SK-N-SH (cell line): ENCODE data around the gene TADA2B. TPM values are rescaled to one million over a fixed set of nuclear protein-coding genes. Genes with fewer than 3 reads are reported as not detected.

Experiments used
- CTCF ChIA-PET: fragments of 300-600, 350-600 bp; formaldehyde crosslinking; extraction: SDS; loops from one replicate; lab custom pipeline; 2021; lab: Yijun Ruan, JAX
- POLR2A ChIA-PET: fragments of 350-600 bp; sonication (Branson Sonifier 250); formaldehyde crosslinking; extraction: SDS; loops from one replicate; lab custom pipeline; 2020; ENCODE audit warnings: antibody characterized with exemption, inconsistent platforms; lab: Yijun Ruan, JAX
- DNase-seq: peaks from one replicate; pipeline ENCODE4 v3.0.0; 2012
- H2AFZ ChIP-seq: fragments of 200-600 bp; sonication (generic); 2 replicates; pipeline ENCODE4 v1.8.1; 2016; ENCODE audit warnings: antibody characterized with exemption, mild to moderate bottlenecking, low read depth
- H3F3A ChIP-seq: fragments of 200-600 bp; sonication (generic); replicated peaks from 2 replicates; pipeline ENCODE3; 2016; ENCODE audit warnings: antibody characterized with exemption, mild to moderate bottlenecking; ENCODE audit not compliant: insufficient read depth
- H3K27ac ChIP-seq, 2 experiments: fragments of 200-500 bp in 1 of 2; fragments of 200-600 bp in 1 of 2; sonication (Bioruptor generic) in 1 of 2; sonication (generic), shearing (Covaris generic) in 1 of 2; 2 replicates each; pipeline versions ENCODE4 v1.5.1 to v1.6.1; 2014 to 2016; ENCODE audit warnings: low read depth in 2 of 2, inconsistent platforms in 1 of 2, low read length in 1 of 2, mild to moderate bottlenecking in 1 of 2, mixed read lengths in 1 of 2
- H3K27me3 ChIP-seq: fragments of 200-600 bp; sonication (generic), shearing (Covaris generic); 2 replicates; pipeline ENCODE4 v1.6.1; 2016; ENCODE audit warnings: mixed run types; ENCODE audit not compliant: insufficient read depth
- H3K36me3 ChIP-seq, 2 experiments: fragments of 200-500 bp in 1 of 2; fragments of 200-600 bp in 1 of 2; sonication (Bioruptor generic) in 1 of 2; sonication (generic) in 1 of 2; replicated peaks in 1 of 2; 2 replicates each; pipeline versions ENCODE3 to v1.5.1; 2014 to 2016; ENCODE audit warnings: low read length in 1 of 2, mild to moderate bottlenecking in 1 of 2; ENCODE audit not compliant: insufficient read depth in 2 of 2, control insufficient read depth in 1 of 2
- H3K4me1 ChIP-seq, 2 experiments: fragments of 200-500 bp in 1 of 2; fragments of 200-600 bp in 1 of 2; sonication (Bioruptor generic) in 1 of 2; sonication (generic), shearing (Covaris generic) in 1 of 2; 2 replicates each; pipeline versions ENCODE4 v1.5.1 to v1.6.1; 2014 to 2016; ENCODE audit warnings: low read depth in 1 of 2, low read length in 1 of 2, mixed run types in 1 of 2; ENCODE audit not compliant: insufficient read depth in 2 of 2, control insufficient read depth in 1 of 2
- H3K4me2 ChIP-seq: fragments of 200-600 bp; sonication (generic), shearing (Covaris generic); 2 replicates; pipeline ENCODE4 v1.6.1; 2017; ENCODE audit warnings: mixed run types
- H3K4me3 ChIP-seq, 2 experiments: fragments of 200-500 bp in 1 of 2; fragments of 200-600 bp in 1 of 2; sonication (Bioruptor generic) in 1 of 2; sonication (generic), shearing (Covaris generic) in 1 of 2; 2 replicates each; pipeline versions ENCODE4 v1.5.1 to v1.8.1; 2014 to 2016; ENCODE audit warnings: low read depth in 2 of 2, inconsistent platforms in 1 of 2, low read length in 1 of 2, mild to moderate bottlenecking in 1 of 2, mixed read lengths in 1 of 2, moderate library complexity in 1 of 2
- H3K79me2 ChIP-seq: fragments of 200-600 bp; sonication (generic); 2 replicates; pipeline ENCODE4 v1.8.1; 2017; ENCODE audit warnings: mild to moderate bottlenecking; ENCODE audit not compliant: insufficient read depth
- H3K9ac ChIP-seq: fragments of 200-600 bp; sonication (generic); 2 replicates; pipeline ENCODE4 v1.6.1; 2017; ENCODE audit warnings: mixed run types
- H3K9me2 ChIP-seq: fragments of 200-600 bp; sonication (generic); 2 replicates; pipeline ENCODE4 v1.6.1; 2017; ENCODE audit warnings: mixed run types
- H3K9me3 ChIP-seq: fragments of 200-600 bp; sonication (generic); 2 replicates; pipeline ENCODE4 v1.6.1; 2017; ENCODE audit warnings: mixed run types, mild to moderate bottlenecking, moderate library complexity
- H4K20me1 ChIP-seq: fragments of 200-600 bp; sonication (generic); 2 replicates; pipeline ENCODE4 v1.6.1; 2017; ENCODE audit warnings: mild to moderate bottlenecking, mixed run types; ENCODE audit not compliant: insufficient read depth
- ELF1 ChIP-seq: IDR thresholded peaks from 2 replicates; pipeline ENCODE4 v1.4.0; 2012
- FOSL2 ChIP-seq: IDR thresholded peaks from 2 replicates; pipeline ENCODE4 v1.4.0; 2012; ENCODE audit warnings: low read depth, mild to moderate bottlenecking, moderate library complexity, borderline replicate concordance
- FOXJ3 ChIP-seq: sonication (generic); formaldehyde crosslinking; IDR thresholded peaks from 2 replicates; pipeline ENCODE4 v1.5.1; 2020; ENCODE audit warnings: mild to moderate bottlenecking, missing genetic modification reagents
- FOXM1 ChIP-seq: IDR thresholded peaks from 2 replicates; pipeline ENCODE4 v1.4.0; 2012; ENCODE audit warnings: low read depth, mild to moderate bottlenecking
- GATA2 ChIP-seq: sonication (generic); formaldehyde crosslinking; IDR thresholded peaks from 2 replicates; pipeline ENCODE4 v1.5.0; 2020; ENCODE audit warnings: mild to moderate bottlenecking, missing genetic modification reagents
- MXI1 ChIP-seq: IDR thresholded peaks from 2 replicates; pipeline ENCODE4 v1.6.1; 2012; ENCODE audit warnings: mild to moderate bottlenecking, low read depth, low read length, improper control_type of control experiment
- NFIC ChIP-seq: IDR thresholded peaks from 2 replicates; pipeline ENCODE4 v1.4.0; 2012; ENCODE audit warnings: borderline replicate concordance
- NRF1 ChIP-seq: IDR thresholded peaks from 2 replicates; pipeline ENCODE4 v1.6.1; 2012; ENCODE audit warnings: low read depth, mild to moderate bottlenecking, low read length
- RCOR1 ChIP-seq: fragments of 150-350 bp; IDR thresholded peaks from 2 replicates; pipeline ENCODE4 v1.6.1; 2017; ENCODE audit warnings: antibody characterized with exemption, low read length
- RXRA ChIP-seq: IDR thresholded peaks from 2 replicates; pipeline ENCODE4 v1.4.0; 2012; ENCODE audit warnings: low read depth, mild to moderate bottlenecking, borderline replicate concordance
- SMC3 ChIP-seq: IDR thresholded peaks from 2 replicates; pipeline ENCODE4 v1.6.1; 2012; ENCODE audit warnings: low read depth, low read length, improper control_type of control experiment
- TAF1 ChIP-seq: IDR thresholded peaks from 2 replicates; pipeline ENCODE4 v1.6.1; 2012; ENCODE audit warnings: low read depth, mild to moderate bottlenecking, low read length, moderate library complexity, borderline replicate concordance
- TEAD4 ChIP-seq: IDR thresholded peaks from 2 replicates; pipeline ENCODE4 v1.4.0; 2012; ENCODE audit warnings: mild to moderate bottlenecking, borderline replicate concordance; ENCODE audit not compliant: insufficient read depth
- USF1 ChIP-seq: IDR thresholded peaks from 2 replicates; pipeline ENCODE4 v1.4.0; 2012; ENCODE audit warnings: low read depth, borderline replicate concordance
- USF2 ChIP-seq: fragments of 150-350 bp; IDR thresholded peaks from 2 replicates; pipeline ENCODE4 v1.6.1; 2017; ENCODE audit warnings: antibody characterized with exemption, low read length, low read depth, borderline replicate concordance
- WGBS: methylation state at CpG from one replicate; pipeline ENCODE4 v1.1.6; 2017; ENCODE audit warnings: low lambda C conversion rate; 5-methylcytosine and 5-hydroxymethylcytosine counted together
- polyA plus RNA-seq, 3 experiments: library from polyadenylated mRNA; depleted of rRNA; stranded (reverse); fragments of >200 nt; gene quantifications; 2 replicates each; pipeline ENCODE4 v1.2.3, GENCODE V29; 2012
- TF ChIP-seq, protein P1 (sequence below): fragments of 200-600 bp; sonication (generic); IDR thresholded peaks from 2 replicates; pipeline ENCODE4 v1.6.1; 2017; ENCODE audit warnings: antibody characterized with exemption, mild to moderate bottlenecking, moderate library complexity

TADA2B gene
- polyA plus RNA-seq, 1 of the 3 experiments (the other 2 are of a cell fraction), result 8.0 TPM

- TF ChIP-seq USF2 (no peak), USF1 (no peak), RCOR1 (no peak), FOXJ3 (CRISPR knock-in tag) (no peak), TEAD4 (no peak), SMC3 (no peak)
- TF ChIP-seq, protein P1, sequence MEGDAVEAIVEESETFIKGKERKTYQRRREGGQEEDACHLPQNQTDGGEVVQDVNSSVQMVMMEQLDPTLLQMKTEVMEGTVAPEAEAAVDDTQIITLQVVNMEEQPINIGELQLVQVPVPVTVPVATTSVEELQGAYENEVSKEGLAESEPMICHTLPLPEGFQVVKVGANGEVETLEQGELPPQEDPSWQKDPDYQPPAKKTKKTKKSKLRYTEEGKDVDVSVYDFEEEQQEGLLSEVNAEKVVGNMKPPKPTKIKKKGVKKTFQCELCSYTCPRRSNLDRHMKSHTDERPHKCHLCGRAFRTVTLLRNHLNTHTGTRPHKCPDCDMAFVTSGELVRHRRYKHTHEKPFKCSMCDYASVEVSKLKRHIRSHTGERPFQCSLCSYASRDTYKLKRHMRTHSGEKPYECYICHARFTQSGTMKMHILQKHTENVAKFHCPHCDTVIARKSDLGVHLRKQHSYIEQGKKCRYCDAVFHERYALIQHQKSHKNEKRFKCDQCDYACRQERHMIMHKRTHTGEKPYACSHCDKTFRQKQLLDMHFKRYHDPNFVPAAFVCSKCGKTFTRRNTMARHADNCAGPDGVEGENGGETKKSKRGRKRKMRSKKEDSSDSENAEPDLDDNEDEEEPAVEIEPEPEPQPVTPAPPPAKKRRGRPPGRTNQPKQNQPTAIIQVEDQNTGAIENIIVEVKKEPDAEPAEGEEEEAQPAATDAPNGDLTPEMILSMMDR, result no peak
Measured at GRCh38 chr4:7005571-7005970, 37.6 kb upstream of the TADA2B start (continued).

DNA sequence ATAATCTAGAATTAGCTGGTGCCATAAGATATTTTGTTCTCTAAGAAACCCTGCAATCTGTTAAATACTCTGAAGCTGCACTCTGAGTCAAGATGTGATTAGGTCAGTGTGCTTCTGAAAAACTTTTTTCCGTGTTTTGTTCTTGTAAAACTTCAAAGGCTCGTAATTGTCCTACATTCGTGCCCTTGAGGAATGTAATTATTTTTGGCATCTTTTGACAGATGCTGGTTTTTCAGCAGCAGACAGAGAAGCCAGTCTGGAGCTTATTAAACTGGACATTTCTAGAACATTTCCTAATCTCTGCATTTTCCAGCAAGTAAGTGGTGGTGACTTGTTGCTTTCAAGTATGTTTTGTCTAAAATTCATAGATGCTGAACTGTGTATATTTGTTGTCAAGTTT lies 36.8 kb upstream of the TADA2B start:
- Histone ChIP-seq H3F3A (no peaks in the 10 kb centered on the region), H2AFZ (no peak overlapping the region), H4K20me1 (no peaks in the 10 kb centered on the region), H3K79me2 (peaks cover 3% of the 10 kb centered on the region; the same call in 1 of the 2 replicates), H3K27ac (no peak overlapping the region), H3K4me1 (no peaks in the 10 kb centered on the region), H3K9ac (no peak overlapping the region), H3K4me2 (no peak overlapping the region), H3K27me3 (no peaks in the 10 kb centered on the region), H3K9me3 (no peaks in the 10 kb centered on the region), H3K9me2 (no peaks in the 10 kb centered on the region), H3K36me3 (peaks cover 27 to 58% of the 10 kb centered on the region in 2 experiments)
- ChIA-PET POLR2A (no interaction called here), CTCF (interaction anchor here (1.2 kb wide), 1 partner anchor 14 kb away, joined by 5 read pairs; no protein-coding TSS in a partner anchor)
- no peak for DNase-seq
- 97% methylated on average over 3 of the region's 3 CpGs for WGBS
- TF ChIP-seq RCOR1, result no peak
- TF ChIP-seq SMC3, result no peak
- TF ChIP-seq MXI1, result no peak
- TF ChIP-seq GATA2 (CRISPR knock-in tag), result no peak
- TF ChIP-seq NFIC, result no peak
- TF ChIP-seq FOSL2, result no peak
- no peak for TF ChIP-seq RXRA
- no peak for TF ChIP-seq FOXM1
- TF ChIP-seq TAF1, result no peak
- no peak for TF ChIP-seq NRF1
- no peak for TF ChIP-seq ELF1
- TF ChIP-seq, all 33 proteins: peak for 0
- H3K4me3 ChIP-seq, result no peak overlapping the region
